H1 (cell line): ENCODE data around the gene CPNE4. TPM values are rescaled to one million over a fixed set of nuclear protein-coding genes. Genes with fewer than 3 reads are reported as not detected.

Source experiments
- CTCF ChIA-PET: fragments of 300-600 bp; sonication (Branson Sonifier 250); formaldehyde crosslinking; loops from one replicate; lab custom pipeline; 2021; ENCODE audit not compliant: partially characterized antibody; lab: Charles Lee
- POLR2A ChIA-PET: fragments of 300-600 bp; sonication (Branson Sonifier 250); formaldehyde crosslinking; loops from one replicate; lab custom pipeline; 2021; ENCODE audit warnings: inconsistent platforms; ENCODE audit not compliant: partially characterized antibody; lab: Charles Lee
- DNase-seq, 2 experiments: peaks; one replicate each; pipeline versions ENCODE4 v3.0.0 to v3.0.0-alpha.2; 2010 to 2022; ENCODE audit warnings: low spot score in 2 of 2, low read depth in 1 of 2, mixed read lengths in 1 of 2
- FAIRE-seq: peaks from 2 replicates; lab custom pipeline; 2011; peaks lifted over from hg19 to GRCh38; lab: Jason Lieb, UNC
- H2AFZ ChIP-seq: 2 replicates; pipeline ENCODE4 v1.8.1; 2012; ENCODE audit warnings: low read length, inconsistent platforms
- H2AK5ac ChIP-seq: 2 replicates; pipeline ENCODE4 v1.6.1; 2013; ENCODE audit warnings: low read depth, low read length
- H2BK120ac ChIP-seq: replicated peaks from 2 replicates; pipeline ENCODE3; 2013; ENCODE audit warnings: low read depth, low read length, inconsistent platforms
- H2BK12ac ChIP-seq: 2 replicates; pipeline ENCODE4 v1.6.1; 2013; ENCODE audit warnings: low read depth, low read length
- H2BK15ac ChIP-seq: 2 replicates; pipeline ENCODE4 v1.6.1; 2013; ENCODE audit warnings: low read length
- H2BK20ac ChIP-seq: 2 replicates; pipeline ENCODE4 v1.6.1; 2013; ENCODE audit warnings: low read length
- H2BK5ac ChIP-seq: 2 replicates; pipeline ENCODE4 v1.6.1; 2013; ENCODE audit warnings: low read depth, low read length
- H3K14ac ChIP-seq: 2 replicates; pipeline ENCODE4 v1.6.1; 2013; ENCODE audit warnings: inconsistent platforms; ENCODE audit not compliant: insufficient read length
- H3K18ac ChIP-seq: 2 replicates; pipeline ENCODE4 v1.6.1; 2013; ENCODE audit warnings: low read length; ENCODE audit errors: extremely low read depth
- H3K23ac ChIP-seq: 2 replicates; pipeline ENCODE4 v1.6.1; 2013; ENCODE audit warnings: inconsistent platforms; ENCODE audit not compliant: insufficient read length
- H3K23me2 ChIP-seq: 2 replicates; pipeline ENCODE4 v1.6.1; 2013; ENCODE audit warnings: low read depth, low read length
- H3K27ac ChIP-seq: 2 replicates; pipeline ENCODE4 v1.6.1; 2011; ENCODE audit warnings: low read depth, low read length, inconsistent platforms
- H3K27me3 ChIP-seq, 4 experiments: replicated peaks in 1 of 4; 1 replicate in 1 of 4; 2 replicates in 3 of 4; pipeline versions ENCODE4 v1.6.1 to v1.8.1; 2011 to 2013; ENCODE audit warnings: low read length in 3 of 4, mild to moderate bottlenecking in 3 of 4, inconsistent platforms in 2 of 4, mixed read lengths in 2 of 4, moderate library complexity in 1 of 4; ENCODE audit not compliant: control insufficient read depth in 3 of 4, insufficient read depth in 3 of 4; ENCODE audit errors: extremely low read depth in 1 of 4
- H3K36me3 ChIP-seq, 4 experiments: 2 replicates each; pipeline versions ENCODE4 v1.6.1 to v1.8.1; 2011 to 2013; ENCODE audit warnings: mild to moderate bottlenecking in 4 of 4, low read length in 3 of 4, moderate library complexity in 2 of 4, control low read depth in 1 of 4, inconsistent platforms in 1 of 4; ENCODE audit not compliant: insufficient read depth in 4 of 4, control insufficient read depth in 2 of 4
- H3K4ac ChIP-seq: replicated peaks from 2 replicates; pipeline ENCODE3; 2013; ENCODE audit warnings: low read length, low read depth, mixed read lengths, inconsistent platforms; ENCODE audit not compliant: insufficient read length
- H3K4me1 ChIP-seq, 4 experiments: replicated peaks in 1 of 4; 1 replicate in 1 of 4; 2 replicates in 3 of 4; pipeline versions ENCODE4 v1.6.1 to v1.8.1; 2011 to 2013; ENCODE audit warnings: low read length in 3 of 4, inconsistent platforms in 2 of 4, mixed read lengths in 1 of 4; ENCODE audit not compliant: insufficient read depth in 4 of 4, control insufficient read depth in 3 of 4
- H3K4me2 ChIP-seq, 2 experiments: 2 replicates each; pipeline versions ENCODE4 v1.6.1 to v1.8.1; 2011 to 2013; ENCODE audit warnings: low read depth in 2 of 2, low read length in 2 of 2, control low read depth in 1 of 2, inconsistent platforms in 1 of 2, mild to moderate bottlenecking in 1 of 2; ENCODE audit not compliant: insufficient read depth in 1 of 2
- H3K4me3 ChIP-seq, 4 experiments: fragments of 200-600, 300-600 bp in 1 of 4; sonication (generic), shearing (Covaris generic), sonication (Bioruptor Twin) in 1 of 4; 2 replicates each; pipeline versions ENCODE4 v1.5.1 to v1.8.1; 2011 to 2016; ENCODE audit warnings: low read length in 4 of 4, low read depth in 3 of 4, control low read depth in 2 of 4, inconsistent platforms in 2 of 4, mild to moderate bottlenecking in 2 of 4, mixed read lengths in 1 of 4, moderate library complexity in 1 of 4; ENCODE audit not compliant: insufficient read depth in 2 of 4; ENCODE audit errors: extremely low read depth in 1 of 4
- H3K56ac ChIP-seq: replicated peaks from 2 replicates; pipeline ENCODE3; 2013; ENCODE audit warnings: low read depth, mild to moderate bottlenecking, mixed read lengths, low read length, inconsistent platforms; ENCODE audit not compliant: insufficient read length
- H3K79me1 ChIP-seq: 2 replicates; pipeline ENCODE4 v1.6.1; 2013; ENCODE audit warnings: low read depth, low read length, control low read depth
- H3K79me2 ChIP-seq, 2 experiments: 2 replicates each; pipeline versions ENCODE4 v1.6.1 to v1.8.1; 2012 to 2013; ENCODE audit warnings: low read length in 2 of 2, mild to moderate bottlenecking in 2 of 2, inconsistent platforms in 1 of 2; ENCODE audit not compliant: insufficient read depth in 2 of 2, control insufficient read depth in 1 of 2
- H3K9ac ChIP-seq, 4 experiments: replicated peaks in 1 of 4; 1 replicate in 1 of 4; 2 replicates in 3 of 4; pipeline versions ENCODE4 v1.6.1 to v1.8.1; 2011 to 2013; ENCODE audit warnings: low read depth in 3 of 4, low read length in 3 of 4, control low read depth in 2 of 4, mild to moderate bottlenecking in 2 of 4, moderate library complexity in 2 of 4, inconsistent platforms in 1 of 4; ENCODE audit errors: extremely low read depth in 1 of 4
- H3K9me3 ChIP-seq, 2 experiments: 2 replicates each; pipeline versions ENCODE4 v1.6.1 to v1.8.1; 2012 to 2013; ENCODE audit warnings: mild to moderate bottlenecking in 2 of 2, moderate library complexity in 2 of 2, control low read depth in 1 of 2, inconsistent platforms in 1 of 2, low read depth in 1 of 2, low read length in 1 of 2, mixed read lengths in 1 of 2; ENCODE audit not compliant: insufficient read depth in 2 of 2
- H4K20me1 ChIP-seq, 2 experiments: replicated peaks in 1 of 2; 2 replicates each; pipeline versions ENCODE3 to v1.8.1; 2011 to 2013; ENCODE audit warnings: inconsistent platforms in 2 of 2, low read length in 2 of 2, mild to moderate bottlenecking in 1 of 2; ENCODE audit not compliant: insufficient read depth in 2 of 2, control insufficient read depth in 1 of 2
- H4K5ac ChIP-seq: 2 replicates; pipeline ENCODE4 v1.6.1; 2013; ENCODE audit warnings: low read length, low read depth, mixed read lengths, inconsistent platforms; ENCODE audit not compliant: insufficient read length
- H4K8ac ChIP-seq: 2 replicates; pipeline ENCODE4 v1.8.0; 2013; ENCODE audit warnings: mild to moderate bottlenecking, moderate library complexity, low read length, inconsistent platforms; ENCODE audit not compliant: insufficient read depth; ENCODE audit errors: extremely low read depth
- H4K91ac ChIP-seq: replicated peaks from 2 replicates; pipeline ENCODE3; 2013; ENCODE audit warnings: low read length, mixed read lengths, inconsistent platforms; ENCODE audit not compliant: insufficient read length
- BRCA1 ChIP-seq: IDR thresholded peaks from 2 replicates; pipeline ENCODE4 v1.6.1; 2012; ENCODE audit warnings: low read depth, low read length, improper control_type of control experiment
- EGR1 ChIP-seq: IDR thresholded peaks from 2 replicates; pipeline ENCODE4 v1.6.1; 2011; ENCODE audit warnings: low read depth, low read length, borderline replicate concordance
- PHF8 ChIP-seq: fragments of 200-600 bp; sonication (generic); conservative IDR thresholded peaks from 2 replicates; pipeline ENCODE4 v1.7.1; 2012; ENCODE audit warnings: low read depth, mild to moderate bottlenecking, inconsistent platforms, low read length, moderate library complexity
- RNF2 ChIP-seq: fragments of 200-900, 300-1000 bp; sonication (generic); IDR thresholded peaks from 2 replicates; pipeline ENCODE4 v1.7.1; 2016; ENCODE audit warnings: borderline replicate concordance, low read depth, mild to moderate bottlenecking, antibody characterized with exemption, low read length; ENCODE audit not compliant: poor library complexity, severe bottlenecking; ENCODE audit errors: missing control alignments
- TCF12 ChIP-seq: IDR thresholded peaks from 2 replicates; pipeline ENCODE4 v1.6.1; 2011; ENCODE audit warnings: low read depth, mild to moderate bottlenecking, low read length
- USF2 ChIP-seq: IDR thresholded peaks from 2 replicates; pipeline ENCODE4 v1.6.1; 2011; ENCODE audit warnings: low read length, improper control_type of control experiment
- WGBS, 2 experiments: shearing (Covaris generic) in 1 of 2; methylation state at CpG; one replicate each; pipeline versions ENCODE4 v1.1.6 to v1.1.7; 2013 to 2015; ENCODE audit warnings: low lambda C conversion rate in 2 of 2, mixed read lengths in 2 of 2, inconsistent platforms in 1 of 2, low coverage in 1 of 2, missing lambda C conversion rate in 1 of 2; ENCODE audit not compliant: insufficient replicate concordance in 2 of 2, insufficient coverage in 1 of 2, insufficient read length in 1 of 2; ENCODE audit errors: extremely low coverage in 1 of 2, missing lambda C conversion rate in 1 of 2; 5-methylcytosine and 5-hydroxymethylcytosine counted together
- polyA plus RNA-seq, 7 experiments: library from polyadenylated mRNA; depleted of rRNA in 3 of 7; stranded (reverse) in 5 of 7; unstranded in 2 of 7; fragments of >200 nt in 5 of 7; fragments of 200-250 nt in 2 of 7; gene quantifications; 1 replicate in 5 of 7; 2 replicates in 1 of 7; 4 replicates in 1 of 7; pipeline versions ENCODE4 v1.2.1 to v1.2.3, GENCODE V29; 2011 to 2013; ENCODE audit warnings: missing spikeins in 2 of 7, mixed read lengths in 2 of 7
- total RNA-seq: library from RNA; stranded (reverse); fragmentation: NEBNext Ultra II Directional; extraction: Animal tissue kit (Norgen Biotek cat#: 25700); gene quantifications from 2 replicates; pipeline ENCODE4 v1.2.1, GENCODE V29; 2021

CPNE4 gene
- total and polyA plus RNA-seq, 2 of the 8 experiments (the other 6 are each of a cell fraction or from before 2014, with no cell fraction given) = 0.82 to 3.8 TPM

GRCh38 chr3:131553495-131554247, 481.1 kb downstream of the CPNE4 start:
- H3K4me2 ChIP-seq = no peak overlapping the region
- H3K9ac ChIP-seq = no peak overlapping the region
- H4K20me1 ChIP-seq = no peaks in the 10 kb centered on the region
- no peak overlapping the region for H2BK120ac ChIP-seq
- no peak overlapping the region for H3K4me3 ChIP-seq
- no peaks in the 10 kb centered on the region for H3K79me1 ChIP-seq
- POLR2A ChIA-PET = no interaction called here
- H2BK5ac ChIP-seq = no peak overlapping the region
- no peak overlapping the region for H3K56ac ChIP-seq
- H3K23ac ChIP-seq = no peak overlapping the region
- H2AFZ ChIP-seq = no peak overlapping the region
- H2AK5ac ChIP-seq = no peak overlapping the region
- CTCF ChIA-PET = interaction anchor here (0.8 to 1.2 kb wide), 2 partner anchors 15 to 455 kb away, joined by 3 to 6 read pairs; no protein-coding TSS in a partner anchor
- H3K23me2 ChIP-seq = no peaks in the 10 kb centered on the region
- no peak for DNase-seq
- no peak overlapping the region for H3K18ac ChIP-seq
- no peak overlapping the region for H4K91ac ChIP-seq
- no peak overlapping the region for H2BK12ac ChIP-seq
- no peak overlapping the region for H3K4ac ChIP-seq
- H3K79me2 ChIP-seq = no peaks in the 10 kb centered on the region
- H3K27me3 ChIP-seq = no peaks in the 10 kb centered on the region
- FAIRE-seq = no peak
- no peak overlapping the region for H4K8ac ChIP-seq
- H4K5ac ChIP-seq = no peak overlapping the region
- H3K27ac ChIP-seq = no peak overlapping the region
- 96% methylated on average over 3 of the region's 3 CpGs; no CpG with 5 or more reads in 1 of the 2 experiments for WGBS, 2 experiments
- H3K14ac ChIP-seq = no peak overlapping the region
- H3K9me3 ChIP-seq = no peaks in the 10 kb centered on the region
- H3K4me1 ChIP-seq = peaks cover 0 to 2% (median 0%) of the 10 kb centered on the region in 4 experiments; a peak in 1 of 7 replicates
- no peak for TF ChIP-seq EGR1
- TF ChIP-seq USF2 = no peak
- no peak for TF ChIP-seq BRCA1
- TF ChIP-seq PHF8 = no peak
- TF ChIP-seq TCF12 = no peak
- no peak for TF ChIP-seq RNF2
- no peaks in the 10 kb centered on the region for H3K36me3 ChIP-seq
- no peak overlapping the region for H2BK15ac ChIP-seq
- no peak overlapping the region for H2BK20ac ChIP-seq
